Measurements from ENCODE around the gene OLR1. TPM values are rescaled to one million over a fixed set of nuclear protein-coding genes. Genes with fewer than 3 reads are reported as not detected.
A peak's percentile ranks its signal among the peaks of the same experiment; 100 is the strongest.

OLR1 gene
- total and polyA plus RNA-seq, 2 donors (not counting 1 experiment from before 2014, with no cell fraction given) = not detected

- Mint-ChIP-seq H3K27me3 (peaks cover 14% of the 10 kb centered on the region), H3K27ac (no peak overlapping the region), H3K4me3 (no peak overlapping the region), H3K9me3 (ENCODE audit: insufficient read depth) (no peaks in the 10 kb centered on the region), H3K4me1 (peaks cover 29% of the 10 kb centered on the region)
- no peaks in the 10 kb centered on the region for H3K79me2 ChIP-seq (ENCODE audit: control insufficient read depth, insufficient read depth, low read length)
- no peak for ATAC-seq (ENCODE audit: low read depth)
- H3K27me3 ChIP-seq (replicated peaks in 1 of 4; ENCODE audit: control extremely low read depth in 1 of 4, control insufficient read depth in 3 of 4, insufficient read depth in 4 of 4, low read length in 3 of 4) = peaks cover 0 to 3% (median 1%) of the 10 kb centered on the region in 4 experiments
- CTCF ChIA-PET = interaction anchor here (6.6 kb wide), 1 partner anchor 11 kb away, joined by 30 read pairs; no protein-coding TSS in a partner anchor
- H3K4me2 ChIP-seq (replicated peaks; ENCODE audit: low read depth, low read length, poor library complexity, severe bottlenecking) = no peak overlapping the region
- no CpG with 5 or more reads among the region's 3 CpGs for WGBS (ENCODE audit: insufficient coverage)
- no peaks in the 10 kb centered on the region for H4K20me1 ChIP-seq (ENCODE audit: control insufficient read depth, insufficient read depth, low read length, poor library complexity, severe bottlenecking)
- POLR2A ChIA-PET = no interaction called here
- TF ChIP-seq EZH2 (IDR thresholded peaks at IDR 0.05; ENCODE audit: borderline replicate concordance, insufficient read depth, low read depth, low read length, poor library complexity, severe bottlenecking) (no peak), CTCF (IDR thresholded peaks at IDR 0.05) (no peak)
- H2AFZ ChIP-seq (ENCODE audit: insufficient read depth, low read depth, low read length, poor library complexity, severe bottlenecking) = no peak overlapping the region
- intact Hi-C loops (cut with micrococcal nuclease) = no loop called here
- no peak overlapping the region for H3K4me3 ChIP-seq (ENCODE audit: control extremely low read depth in 1 of 5, extremely low read depth in 1 of 5, insufficient read depth in 1 of 5, low read depth in 2 of 5, low read length in 4 of 5)
- peaks cover 10 to 11% of the 10 kb centered on the region in 2 donors for H3K4me1 ChIP-seq (ENCODE audit: control insufficient read depth in 2 of 2, insufficient read depth in 2 of 2, low read length in 2 of 2)
- H3K27ac ChIP-seq (ENCODE audit: low read length in 2 of 2) = no peak overlapping the region
- no peak overlapping the region for H3K9ac ChIP-seq (ENCODE audit: low read length)
- H3K9me3 ChIP-seq (ENCODE audit: control extremely low read depth in 1 of 3, control insufficient read depth in 2 of 3, insufficient read depth in 1 of 3, low read length in 2 of 3) = no peaks in the 10 kb centered on the region
- H3K36me3 ChIP-seq (replicated peaks in 1 of 2; ENCODE audit: control extremely low read depth in 1 of 2, control insufficient read depth in 1 of 2, extremely low read depth in 1 of 2, insufficient read depth in 2 of 2, low read length in 1 of 2) = no peaks in the 10 kb centered on the region
- DNase-seq = no peak
These were observed 8.8 kb downstream of the OLR1 start for GRCh38 chr12:10163084-10163483.

GRCh38 chr12:10160617-10161385, 11.1 kb downstream of the OLR1 start:
- Histone ChIP-seq H3K4me1 (ENCODE audit: control insufficient read depth in 2 of 2, insufficient read depth in 2 of 2, low read length in 2 of 2) (peaks cover 10 to 11% of the 10 kb centered on the region in 2 donors), H3K79me2 (ENCODE audit: control insufficient read depth, insufficient read depth, low read length) (no peaks in the 10 kb centered on the region), H3K9ac (ENCODE audit: low read length) (no peak overlapping the region), H3K9me3 (ENCODE audit: control extremely low read depth in 1 of 3, control insufficient read depth in 2 of 3, insufficient read depth in 1 of 3, low read length in 2 of 3) (peaks cover 0 to 4% (median 0%) of the 10 kb centered on the region in 3 donors), H2AFZ (ENCODE audit: insufficient read depth, low read depth, low read length, poor library complexity, severe bottlenecking) (no peak overlapping the region), H3K27ac (ENCODE audit: low read length in 2 of 2) (no peak overlapping the region), H4K20me1 (ENCODE audit: control insufficient read depth, insufficient read depth, low read length, poor library complexity, severe bottlenecking) (no peaks in the 10 kb centered on the region), H3K4me3 (ENCODE audit: control extremely low read depth in 1 of 5, extremely low read depth in 1 of 5, insufficient read depth in 1 of 5, low read depth in 2 of 5, low read length in 4 of 5) (no peak overlapping the region), H3K4me2 (replicated peaks; ENCODE audit: low read depth, low read length, poor library complexity, severe bottlenecking) (peak overlapping the region; percentile 21), H3K27me3 (replicated peaks in 1 of 4; ENCODE audit: control extremely low read depth in 1 of 4, control insufficient read depth in 3 of 4, insufficient read depth in 4 of 4, low read length in 3 of 4) (no peaks in the 10 kb centered on the region), H3K36me3 (replicated peaks in 1 of 2; ENCODE audit: control extremely low read depth in 1 of 2, control insufficient read depth in 1 of 2, extremely low read depth in 1 of 2, insufficient read depth in 2 of 2, low read length in 1 of 2) (no peaks in the 10 kb centered on the region)
- H3K4me3 Mint-ChIP-seq = no peak overlapping the region
- H3K27me3 Mint-ChIP-seq = peaks cover 18% of the 10 kb centered on the region
- intact Hi-C loops (cut with micrococcal nuclease) = no loop called here
- peaks cover 29% of the 10 kb centered on the region for H3K4me1 Mint-ChIP-seq
- H3K9me3 Mint-ChIP-seq (ENCODE audit: insufficient read depth) = no peaks in the 10 kb centered on the region
- 100% methylated on average over 1 of the region's 7 CpGs for WGBS (ENCODE audit: insufficient coverage)
- TF ChIP-seq EZH2 (IDR thresholded peaks at IDR 0.05; ENCODE audit: borderline replicate concordance, insufficient read depth, low read depth, low read length, poor library complexity, severe bottlenecking) (no peak), CTCF (IDR thresholded peaks at IDR 0.05) (no peak)
- DNase-seq = no peak
- ATAC-seq (ENCODE audit: low read depth) = no peak
- ChIA-PET CTCF (interaction anchor here (6.6 kb wide), 1 partner anchor 8 kb away, joined by 30 read pairs; no protein-coding TSS in a partner anchor), POLR2A (no interaction called here)
- no peak overlapping the region for H3K27ac Mint-ChIP-seq
